HG02610 (cell line): ENCODE results near the gene ACE2.

Source experiments
- ATAC-seq: cut with Tn5 transposase; IDR thresholded peaks from one replicate; pipeline ENCODE4 v1.9.1; 2021; ENCODE audit warnings: mild to moderate bottlenecking, moderate library complexity; ENCODE audit not compliant: unreplicated experiment

ACE2 gene

DNA sequence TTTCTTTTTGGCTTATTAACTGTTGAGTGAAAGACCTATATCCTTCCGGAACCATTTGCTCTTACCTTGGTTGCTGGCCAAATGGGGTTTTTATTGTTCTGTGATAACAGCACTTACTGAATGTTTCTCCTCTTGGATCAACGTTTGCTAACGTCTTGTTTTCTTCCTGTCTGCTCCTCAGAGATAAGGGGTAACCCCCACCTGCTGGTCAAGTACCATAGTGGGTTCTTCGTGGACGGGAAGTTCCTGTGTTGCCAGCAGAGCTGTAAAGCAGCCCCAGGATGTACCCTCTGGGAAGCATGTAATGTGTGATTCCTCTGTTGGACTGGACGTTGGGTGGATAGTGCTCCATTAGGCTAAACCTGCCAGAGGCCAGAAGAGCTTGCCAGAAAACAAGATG is 84.8 kb downstream of the ACE2 start:
- no peak for ATAC-seq

DNA sequence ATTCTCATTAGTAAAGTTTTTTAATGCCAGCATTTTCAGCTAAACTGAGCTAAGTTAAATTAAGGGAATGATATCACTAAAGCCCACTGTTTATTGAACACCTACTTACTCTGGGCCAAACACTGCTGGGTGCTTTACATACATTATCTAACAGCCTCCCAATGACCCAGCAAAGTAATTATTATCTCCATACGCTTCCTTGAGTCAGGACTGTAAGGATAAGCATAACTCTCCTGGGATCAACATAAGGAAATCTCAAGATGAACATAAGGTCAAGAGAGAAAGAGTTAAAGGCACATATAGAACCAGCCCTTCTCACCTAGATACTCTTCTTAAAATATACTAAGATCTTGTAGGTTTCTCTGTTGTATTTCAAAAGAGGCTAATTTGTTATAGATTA is 86.5 kb downstream of the ACE2 start:
- no peak for ATAC-seq

DNA sequence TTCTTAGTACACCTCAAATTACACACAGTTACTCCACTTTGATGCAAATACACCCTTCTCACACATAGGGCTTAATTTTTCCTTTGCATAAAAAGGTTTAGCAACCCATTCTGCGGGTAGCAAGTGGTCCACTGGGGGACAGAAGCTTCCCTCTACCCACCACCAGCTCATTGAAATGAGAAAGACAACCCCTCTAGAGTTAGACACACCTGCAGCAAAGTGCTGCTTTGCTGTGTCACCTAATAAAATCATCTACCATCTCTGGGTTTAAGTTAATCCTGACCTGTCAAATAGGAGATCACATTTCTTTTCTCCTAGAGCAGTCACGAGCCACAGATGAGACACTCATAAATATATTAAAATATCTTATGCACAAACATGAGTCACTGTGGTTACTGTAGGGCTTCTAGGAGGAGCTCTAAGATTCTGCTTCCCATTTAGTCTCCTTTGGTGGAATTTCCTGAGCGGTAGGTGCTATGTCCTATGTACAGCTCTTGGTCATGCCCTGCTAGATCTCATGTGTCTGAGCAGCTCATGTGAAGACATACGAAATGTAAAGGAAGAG is 88.3 kb downstream of the ACE2 start:
- ATAC-seq, result no peak

DNA sequence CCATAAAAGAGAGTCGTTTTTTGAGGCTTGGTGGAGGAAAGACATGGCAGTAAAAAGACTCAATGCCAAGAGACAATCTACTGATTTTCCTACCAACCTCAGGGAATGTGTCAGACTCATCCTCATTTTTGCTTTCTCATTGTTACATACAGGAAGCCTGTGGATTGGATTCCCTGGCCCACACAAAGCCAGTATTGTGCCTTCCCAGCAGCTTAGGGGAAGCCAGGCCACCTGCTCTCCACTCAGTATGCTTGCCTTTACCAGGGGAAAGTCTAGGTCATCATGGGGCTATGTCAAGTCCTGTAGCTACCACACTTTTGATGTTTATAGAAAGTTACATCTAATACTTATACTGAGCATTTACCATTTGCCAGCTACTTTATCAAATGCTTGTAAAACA is 89.2 kb downstream of the ACE2 start:
- ATAC-seq, result no peak
